ENCODE measurements around the gene PIM1. TPM values are rescaled to one million over a fixed set of nuclear protein-coding genes. Genes with fewer than 3 reads are reported as not detected.

PIM1 gene
- total and polyA plus RNA-seq, 9 of the 15 experiments (the other 6 are each of a cell fraction or from before 2014, with no cell fraction given): 19.0 to 789 (median 212) TPM

DNA sequence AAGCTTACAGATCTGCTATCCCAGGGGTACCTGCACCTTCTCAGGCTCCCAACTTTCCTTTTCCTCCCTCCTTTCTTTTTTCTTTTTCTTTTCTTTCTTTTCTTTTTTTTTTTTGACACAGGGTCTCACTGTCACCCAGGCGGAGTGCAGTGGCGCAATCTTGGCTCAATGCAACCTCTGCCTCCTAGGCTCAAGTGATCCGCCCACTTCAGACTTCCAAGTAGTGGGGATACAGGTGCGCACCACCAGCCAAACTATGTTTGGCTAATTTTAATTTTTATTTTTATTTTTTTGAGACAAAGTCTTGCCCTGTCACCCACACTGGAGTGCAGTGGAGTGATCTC lies 36.0 kb downstream of the PIM1 start (continued):
- TF ChIP-seq, protein P1, sequence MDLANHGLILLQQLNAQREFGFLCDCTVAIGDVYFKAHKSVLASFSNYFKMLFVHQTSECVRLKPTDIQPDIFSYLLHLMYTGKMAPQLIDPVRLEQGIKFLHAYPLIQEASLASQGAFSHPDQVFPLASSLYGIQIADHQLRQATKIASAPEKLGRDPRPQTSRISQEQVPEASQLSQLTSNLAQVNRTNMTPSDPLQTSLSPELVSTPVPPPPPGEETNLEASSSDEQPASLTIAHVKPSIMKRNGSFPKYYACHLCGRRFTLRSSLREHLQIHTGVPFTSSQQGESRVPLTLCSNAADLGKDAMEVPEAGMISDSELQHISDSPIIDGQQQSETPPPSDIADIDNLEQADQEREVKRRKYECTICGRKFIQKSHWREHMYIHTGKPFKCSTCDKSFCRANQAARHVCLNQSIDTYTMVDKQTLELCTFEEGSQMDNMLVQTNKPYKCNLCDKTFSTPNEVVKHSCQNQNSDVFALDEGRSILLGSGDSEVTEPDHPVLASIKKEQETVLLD (IDR thresholded peaks at IDR 0.05): peak; percentile 34; the same call in 1 of the 2 replicates
- TF ChIP-seq POLR3A (IDR thresholded peaks at IDR 0.05; ENCODE audit: borderline replicate concordance, extremely low read depth, insufficient read depth, insufficient read length): no peak
- TF ChIP-seq, protein P2, sequence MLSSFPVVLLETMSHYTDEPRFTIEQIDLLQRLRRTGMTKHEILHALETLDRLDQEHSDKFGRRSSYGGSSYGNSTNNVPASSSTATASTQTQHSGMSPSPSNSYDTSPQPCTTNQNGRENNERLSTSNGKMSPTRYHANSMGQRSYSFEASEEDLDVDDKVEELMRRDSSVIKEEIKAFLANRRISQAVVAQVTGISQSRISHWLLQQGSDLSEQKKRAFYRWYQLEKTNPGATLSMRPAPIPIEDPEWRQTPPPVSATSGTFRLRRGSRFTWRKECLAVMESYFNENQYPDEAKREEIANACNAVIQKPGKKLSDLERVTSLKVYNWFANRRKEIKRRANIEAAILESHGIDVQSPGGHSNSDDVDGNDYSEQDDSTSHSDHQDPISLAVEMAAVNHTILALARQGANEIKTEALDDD (IDR thresholded peaks at IDR 0.05): no peak
- TF ChIP-seq NUFIP1 (IDR thresholded peaks at IDR 0.05; ENCODE audit: partially characterized antibody): peak; percentile 0
- no peak for TF ChIP-seq ARID3B (CRISPR knock-in tag; IDR thresholded peaks at IDR 0.05; ENCODE audit: borderline replicate concordance)
- TF ChIP-seq, protein P3, sequence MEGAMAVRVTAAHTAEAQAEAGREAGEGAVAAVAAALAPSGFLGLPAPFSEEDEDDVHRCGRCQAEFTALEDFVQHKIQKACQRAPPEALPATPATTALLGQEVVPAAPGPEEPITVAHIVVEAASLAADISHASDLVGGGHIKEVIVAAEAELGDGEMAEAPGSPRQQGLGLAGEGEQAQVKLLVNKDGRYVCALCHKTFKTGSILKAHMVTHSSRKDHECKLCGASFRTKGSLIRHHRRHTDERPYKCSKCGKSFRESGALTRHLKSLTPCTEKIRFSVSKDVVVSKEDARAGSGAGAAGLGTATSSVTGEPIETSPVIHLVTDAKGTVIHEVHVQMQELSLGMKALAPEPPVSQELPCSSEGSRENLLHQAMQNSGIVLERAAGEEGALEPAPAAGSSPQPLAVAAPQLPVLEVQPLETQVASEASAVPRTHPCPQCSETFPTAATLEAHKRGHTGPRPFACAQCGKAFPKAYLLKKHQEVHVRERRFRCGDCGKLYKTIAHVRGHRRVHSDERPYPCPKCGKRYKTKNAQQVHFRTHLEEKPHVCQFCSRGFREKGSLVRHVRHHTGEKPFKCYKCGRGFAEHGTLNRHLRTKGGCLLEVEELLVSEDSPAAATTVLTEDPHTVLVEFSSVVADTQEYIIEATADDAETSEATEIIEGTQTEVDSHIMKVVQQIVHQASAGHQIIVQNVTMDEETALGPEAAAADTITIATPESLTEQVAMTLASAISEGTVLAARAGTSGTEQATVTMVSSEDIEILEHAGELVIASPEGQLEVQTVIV (CRISPR knock-in tag; IDR thresholded peaks at IDR 0.05; ENCODE audit: borderline replicate concordance): no peak
- TF ChIP-seq HNRNPH1 (optimal IDR thresholded peaks at IDR 0.05; ENCODE audit: low read depth, low read length): no peak
- 0 out of 2 replicates have a peak, but pooled peaks have one; percentile 2 for TF ChIP-seq TCF3 (CRISPR knock-in tag; IDR thresholded peaks at IDR 0.05)
- TF ChIP-seq PTRF (tag; IDR thresholded peaks at IDR 0.05): no peak
- TF ChIP-seq GABPB2 (CRISPR knock-in tag; conservative IDR thresholded peaks at IDR 0.05): no peak
- TF ChIP-seq ARID2 (IDR thresholded peaks at IDR 0.05): no peak
- TF ChIP-seq CEBPG (CRISPR knock-in tag; IDR thresholded peaks at IDR 0.05): no peak
- TF ChIP-seq CEBPG (tag; conservative IDR thresholded peaks at IDR 0.05 in 1 of 2, IDR thresholded peaks at IDR 0.05 in 1 of 2): peak in 1 of 2 experiments; percentile 16; a peak in 2 of 4 replicates
- TF ChIP-seq, protein P4, sequence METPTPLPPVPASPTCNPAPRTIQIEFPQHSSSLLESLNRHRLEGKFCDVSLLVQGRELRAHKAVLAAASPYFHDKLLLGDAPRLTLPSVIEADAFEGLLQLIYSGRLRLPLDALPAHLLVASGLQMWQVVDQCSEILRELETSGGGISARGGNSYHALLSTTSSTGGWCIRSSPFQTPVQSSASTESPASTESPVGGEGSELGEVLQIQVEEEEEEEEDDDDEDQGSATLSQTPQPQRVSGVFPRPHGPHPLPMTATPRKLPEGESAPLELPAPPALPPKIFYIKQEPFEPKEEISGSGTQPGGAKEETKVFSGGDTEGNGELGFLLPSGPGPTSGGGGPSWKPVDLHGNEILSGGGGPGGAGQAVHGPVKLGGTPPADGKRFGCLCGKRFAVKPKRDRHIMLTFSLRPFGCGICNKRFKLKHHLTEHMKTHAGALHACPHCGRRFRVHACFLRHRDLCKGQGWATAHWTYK (CRISPR knock-in tag; IDR thresholded peaks at IDR 0.05): no peak
- TF ChIP-seq LEF1 (IDR thresholded peaks at IDR 0.05): peak; percentile 25; the same call in 1 of the 2 replicates
- TF ChIP-seq POLR2AphosphoS5 (IDR thresholded peaks at IDR 0.05; ENCODE audit: control insufficient read depth, insufficient read depth, low read depth, low read length): no peak
- TF ChIP-seq, protein P5, sequence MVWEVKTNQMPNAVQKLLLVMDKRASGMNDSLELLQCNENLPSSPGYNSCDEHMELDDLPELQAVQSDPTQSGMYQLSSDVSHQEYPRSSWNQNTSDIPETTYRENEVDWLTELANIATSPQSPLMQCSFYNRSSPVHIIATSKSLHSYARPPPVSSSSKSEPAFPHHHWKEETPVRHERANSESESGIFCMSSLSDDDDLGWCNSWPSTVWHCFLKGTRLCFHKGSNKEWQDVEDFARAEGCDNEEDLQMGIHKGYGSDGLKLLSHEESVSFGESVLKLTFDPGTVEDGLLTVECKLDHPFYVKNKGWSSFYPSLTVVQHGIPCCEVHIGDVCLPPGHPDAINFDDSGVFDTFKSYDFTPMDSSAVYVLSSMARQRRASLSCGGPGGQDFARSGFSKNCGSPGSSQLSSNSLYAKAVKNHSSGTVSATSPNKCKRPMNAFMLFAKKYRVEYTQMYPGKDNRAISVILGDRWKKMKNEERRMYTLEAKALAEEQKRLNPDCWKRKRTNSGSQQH (CRISPR knock-in tag; IDR thresholded peaks at IDR 0.05): no peak
- no peak for TF ChIP-seq ZNF12 (CRISPR knock-in tag; IDR thresholded peaks at IDR 0.05)
